Keratinocyte (primary cell): ENCODE results near the gene AEBP1.

Source experiments
- EZH2 ChIP-seq: IDR thresholded peaks from one replicate; pipeline ENCODE4 v1.6.1; 2012; ENCODE audit warnings: inconsistent platforms, mild to moderate bottlenecking, low read length, moderate library complexity
- TF ChIP-seq, protein P1 (sequence below), 3 experiments: IDR thresholded peaks in 1 of 3; conservative IDR thresholded peaks in 1 of 3; optimal IDR thresholded peaks in 1 of 3; 2 replicates in 2 of 3; 3 replicates in 1 of 3; pipeline versions ENCODE3 to v1.5.1; 2011; ENCODE audit warnings: low read length in 3 of 3, mild to moderate bottlenecking in 3 of 3, moderate library complexity in 2 of 3, control low read depth in 1 of 3, inconsistent platforms in 1 of 3; ENCODE audit not compliant: insufficient read depth in 2 of 3; ENCODE audit errors: extremely low read depth in 1 of 3

DNA sequence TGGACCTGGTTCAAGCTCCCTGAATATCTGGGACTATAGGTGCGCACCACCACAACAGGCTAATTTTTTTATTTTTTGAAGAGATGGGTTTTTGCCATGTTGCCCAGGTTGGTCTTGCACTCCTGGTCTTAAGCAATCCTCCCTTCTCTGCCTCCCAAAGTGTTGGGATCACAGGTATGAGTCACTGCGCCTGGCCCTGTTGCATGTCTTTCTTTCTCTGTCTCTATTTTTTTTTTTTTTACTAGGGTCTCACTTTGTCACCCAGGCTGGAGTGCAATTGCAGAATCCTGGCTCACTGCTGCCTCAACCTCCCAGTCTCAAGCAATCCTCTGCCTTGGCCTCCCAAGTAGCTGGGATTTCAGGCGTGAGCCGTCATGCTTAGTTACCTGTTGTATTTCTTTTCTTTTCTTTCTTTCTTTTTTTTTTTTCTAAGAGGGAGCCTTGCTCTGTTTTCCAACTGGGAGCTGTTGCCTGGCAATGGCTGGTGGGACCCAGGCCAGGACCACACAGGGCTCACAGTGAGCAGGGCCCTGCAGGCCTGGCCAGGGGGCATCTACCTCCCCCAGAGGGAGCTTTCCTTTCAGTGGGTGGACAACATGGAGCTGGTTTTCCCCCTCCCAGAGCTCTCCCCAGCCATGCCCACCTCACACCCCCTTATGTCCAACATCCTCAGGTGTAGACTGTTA lies 30.9 kb downstream of the AEBP1 start:
- TF ChIP-seq, protein P1, sequence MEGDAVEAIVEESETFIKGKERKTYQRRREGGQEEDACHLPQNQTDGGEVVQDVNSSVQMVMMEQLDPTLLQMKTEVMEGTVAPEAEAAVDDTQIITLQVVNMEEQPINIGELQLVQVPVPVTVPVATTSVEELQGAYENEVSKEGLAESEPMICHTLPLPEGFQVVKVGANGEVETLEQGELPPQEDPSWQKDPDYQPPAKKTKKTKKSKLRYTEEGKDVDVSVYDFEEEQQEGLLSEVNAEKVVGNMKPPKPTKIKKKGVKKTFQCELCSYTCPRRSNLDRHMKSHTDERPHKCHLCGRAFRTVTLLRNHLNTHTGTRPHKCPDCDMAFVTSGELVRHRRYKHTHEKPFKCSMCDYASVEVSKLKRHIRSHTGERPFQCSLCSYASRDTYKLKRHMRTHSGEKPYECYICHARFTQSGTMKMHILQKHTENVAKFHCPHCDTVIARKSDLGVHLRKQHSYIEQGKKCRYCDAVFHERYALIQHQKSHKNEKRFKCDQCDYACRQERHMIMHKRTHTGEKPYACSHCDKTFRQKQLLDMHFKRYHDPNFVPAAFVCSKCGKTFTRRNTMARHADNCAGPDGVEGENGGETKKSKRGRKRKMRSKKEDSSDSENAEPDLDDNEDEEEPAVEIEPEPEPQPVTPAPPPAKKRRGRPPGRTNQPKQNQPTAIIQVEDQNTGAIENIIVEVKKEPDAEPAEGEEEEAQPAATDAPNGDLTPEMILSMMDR (optimal IDR thresholded peaks at IDR 0.05 in 1 of 3, IDR thresholded peaks at IDR 0.05 in 1 of 3, conservative IDR thresholded peaks at IDR 0.05 in 1 of 3; ENCODE audit: extremely low read depth in 1 of 3, insufficient read depth in 2 of 3, low read length in 3 of 3), result no peak
- no peak for TF ChIP-seq EZH2
